ENCODE data around the gene FBXO34.

Gene FBXO34

DNA sequence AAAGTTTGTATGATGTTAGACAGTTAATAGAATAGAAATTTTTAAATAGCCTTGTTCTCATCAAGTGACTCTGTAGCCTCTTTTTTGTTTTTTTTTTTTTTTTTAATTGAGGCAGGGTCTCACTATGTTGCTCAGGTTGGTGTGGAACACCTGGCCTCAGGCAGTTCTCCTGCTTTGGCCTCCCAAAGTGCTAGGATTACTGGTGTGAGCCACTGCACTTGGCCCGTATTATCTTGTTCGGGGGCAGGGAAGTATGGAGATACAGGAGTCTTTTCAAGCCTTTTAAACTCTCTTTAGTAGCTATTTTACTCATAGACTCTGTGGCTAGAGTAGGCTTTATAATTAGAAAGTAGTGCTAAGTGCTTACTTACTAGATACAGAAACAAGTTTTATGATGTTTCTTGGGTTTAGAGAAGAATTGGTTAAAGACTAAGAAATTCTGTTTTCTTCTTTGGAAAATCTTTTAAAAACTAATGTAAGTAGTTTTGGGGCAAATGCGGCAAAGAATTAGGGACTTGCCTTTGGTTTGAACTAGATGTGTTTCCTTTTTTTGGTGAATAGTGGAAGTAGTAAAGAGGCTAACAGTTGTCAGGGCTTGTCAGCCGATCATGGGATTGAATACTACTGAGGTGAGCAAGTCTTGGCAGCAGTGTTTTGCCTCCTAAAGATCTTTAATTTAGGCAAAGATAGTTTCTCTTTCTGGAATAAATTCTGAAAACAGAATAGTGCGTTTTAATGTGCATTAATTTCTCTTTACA is 31.3 kb downstream of the FBXO34 start:
- Histone ChIP-seq H3F3A (ENCODE audit: low read depth) (no peaks in the 10 kb centered on the region), H3K9me2 (replicated peaks; ENCODE audit: low read depth, low read length) (no peaks in the 10 kb centered on the region), H3K4me1 (ENCODE audit: insufficient read depth, low read length, poor library complexity, severe bottlenecking) (peaks cover 14% of the 10 kb centered on the region), H3K4me2 (ENCODE audit: low read depth, low read length, poor library complexity, severe bottlenecking) (no peak overlapping the region), H2AFZ (ENCODE audit: low read length) (no peak overlapping the region), H3K4me3 (ENCODE audit: low read length, poor library complexity, severe bottlenecking) (no peak overlapping the region), H3K36me3 (ENCODE audit: insufficient read depth, low read length) (peaks cover 7% of the 10 kb centered on the region; the same call in 1 of the 2 replicates), H3K79me2 (ENCODE audit: insufficient read depth, low read length) (peaks cover 96% of the 10 kb centered on the region), H3K27me3 (ENCODE audit: insufficient read depth, low read length, poor library complexity, severe bottlenecking) (no peaks in the 10 kb centered on the region), H4K20me1 (ENCODE audit: insufficient read depth, low read length, poor library complexity, severe bottlenecking) (peaks cover 43% of the 10 kb centered on the region), H3K9me3 (ENCODE audit: insufficient read depth, low read depth, low read length) (no peaks in the 10 kb centered on the region), H3K9ac (ENCODE audit: low read depth, low read length, poor library complexity, severe bottlenecking) (no peak overlapping the region)
- TF ChIP-seq CTCF (conservative IDR thresholded peaks at IDR 0.05; ENCODE audit: low read length) (no peak), EZH2phosphoT487 (IDR thresholded peaks at IDR 0.05; ENCODE audit: borderline replicate concordance) (no peak)

DNA sequence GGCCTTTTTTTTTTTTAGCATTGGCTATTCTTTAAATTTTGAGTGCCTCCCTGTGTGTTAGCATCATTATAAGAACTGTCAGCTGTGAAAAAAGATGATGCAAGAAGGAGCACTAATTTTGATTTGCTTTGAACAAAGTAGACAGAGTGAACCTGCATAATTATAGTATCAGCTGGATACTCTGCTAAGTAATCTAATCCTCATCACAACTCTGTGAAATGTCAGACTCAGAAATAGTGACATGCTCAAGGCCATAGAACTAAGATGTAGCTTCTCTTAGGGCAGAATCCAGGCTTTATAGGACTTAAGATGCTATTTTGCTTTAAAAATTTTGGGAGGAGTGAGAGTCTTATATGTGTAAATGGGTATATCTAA is 31.9 kb downstream of the FBXO34 start:
- no peak overlapping the region for H3K4me2 ChIP-seq (ENCODE audit: low read depth, low read length, poor library complexity, severe bottlenecking)
- peaks cover 96% of the 10 kb centered on the region for H3K79me2 ChIP-seq (ENCODE audit: insufficient read depth, low read length)
- H3F3A ChIP-seq (ENCODE audit: low read depth), result no peaks in the 10 kb centered on the region
- no peak overlapping the region for H2AFZ ChIP-seq (ENCODE audit: low read length)
- H3K9ac ChIP-seq (ENCODE audit: low read depth, low read length, poor library complexity, severe bottlenecking), result no peak overlapping the region
- no peaks in the 10 kb centered on the region for H3K9me2 ChIP-seq (replicated peaks; ENCODE audit: low read depth, low read length)
- no peaks in the 10 kb centered on the region for H3K27me3 ChIP-seq (ENCODE audit: insufficient read depth, low read length, poor library complexity, severe bottlenecking)
- no peak overlapping the region for H3K4me3 ChIP-seq (ENCODE audit: low read length, poor library complexity, severe bottlenecking)
- H3K36me3 ChIP-seq (ENCODE audit: insufficient read depth, low read length), result peaks cover 7% of the 10 kb centered on the region; the same call in 1 of the 2 replicates
- peaks cover 14% of the 10 kb centered on the region for H3K4me1 ChIP-seq (ENCODE audit: insufficient read depth, low read length, poor library complexity, severe bottlenecking)
- H4K20me1 ChIP-seq (ENCODE audit: insufficient read depth, low read length, poor library complexity, severe bottlenecking), result peaks cover 37% of the 10 kb centered on the region
- no peaks in the 10 kb centered on the region for H3K9me3 ChIP-seq (ENCODE audit: insufficient read depth, low read depth, low read length)
- TF ChIP-seq CTCF (conservative IDR thresholded peaks at IDR 0.05; ENCODE audit: low read length), result no peak
- no peak for TF ChIP-seq EZH2phosphoT487 (IDR thresholded peaks at IDR 0.05; ENCODE audit: borderline replicate concordance)

DNA sequence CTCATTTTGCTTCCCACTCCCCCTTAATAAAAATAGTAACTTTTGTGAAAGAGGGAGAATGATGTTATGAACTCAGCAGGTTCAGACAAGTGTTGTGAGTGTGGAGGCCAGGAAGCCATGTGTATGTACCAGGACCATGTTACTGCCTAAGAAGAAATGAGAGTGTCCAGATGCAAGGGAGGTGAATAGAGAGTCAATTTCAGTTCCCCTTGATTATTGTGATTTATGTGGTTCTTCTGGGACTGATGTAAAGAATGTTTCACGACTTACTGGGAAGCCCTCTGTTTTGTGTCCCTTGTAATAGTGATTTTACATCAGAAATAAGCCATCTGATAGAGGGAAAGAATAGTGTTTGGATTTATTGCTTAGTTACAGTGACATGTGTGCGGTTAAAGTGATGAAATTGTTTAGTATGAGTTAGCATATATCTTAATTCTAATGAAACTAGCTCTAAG is 32.5 kb downstream of the FBXO34 start:
- Histone ChIP-seq H3K9ac (ENCODE audit: low read depth, low read length, poor library complexity, severe bottlenecking) (no peak overlapping the region), H3K4me2 (ENCODE audit: low read depth, low read length, poor library complexity, severe bottlenecking) (no peak overlapping the region), H3K4me1 (ENCODE audit: insufficient read depth, low read length, poor library complexity, severe bottlenecking) (peaks cover 14% of the 10 kb centered on the region), H3K9me2 (replicated peaks; ENCODE audit: low read depth, low read length) (no peaks in the 10 kb centered on the region), H4K20me1 (ENCODE audit: insufficient read depth, low read length, poor library complexity, severe bottlenecking) (peaks cover 33% of the 10 kb centered on the region), H3K4me3 (ENCODE audit: low read length, poor library complexity, severe bottlenecking) (no peak overlapping the region), H3K9me3 (ENCODE audit: insufficient read depth, low read depth, low read length) (no peaks in the 10 kb centered on the region), H3K27me3 (ENCODE audit: insufficient read depth, low read length, poor library complexity, severe bottlenecking) (no peaks in the 10 kb centered on the region), H3K79me2 (ENCODE audit: insufficient read depth, low read length) (peaks cover 96% of the 10 kb centered on the region), H2AFZ (ENCODE audit: low read length) (no peak overlapping the region), H3K36me3 (ENCODE audit: insufficient read depth, low read length) (peaks cover 4% of the 10 kb centered on the region; the same call in 1 of the 2 replicates), H3F3A (ENCODE audit: low read depth) (no peaks in the 10 kb centered on the region)
- TF ChIP-seq CTCF (conservative IDR thresholded peaks at IDR 0.05; ENCODE audit: low read length) (no peak), EZH2phosphoT487 (IDR thresholded peaks at IDR 0.05; ENCODE audit: borderline replicate concordance) (no peak)
